Activated CD4-positive, alpha-beta T cell treated with anti-CD3 and anti-CD28 coated beads, Interleukin-10, Interleukin-2, amounts not matched to agents 100 ng/mL and 50 ng/mL, durations not matched to agents 16 hours and 8 hours (primary cell): ENCODE measurements around the gene CARD8.
A peak's percentile ranks its signal among the peaks of the same experiment; 100 is the strongest.
"Not testable (repeated sequence)": the region's sequence is repeated elsewhere in the genome, so short reads cannot be mapped to it uniquely, and the experiment has no call there.

Experiments used
- DNase-seq: peaks from one replicate; pipeline ENCODE4 v3.0.0-alpha.2; 2020

The CARD8 gene

GRCh38 chr19:48258992-48259391 lies 3.3 kb upstream of the CARD8 start:
- not testable (repeated sequence) for DNase-seq

- DNase-seq = peak; percentile 77
Measured at GRCh38 chr19:48258350-48258749, 2.6 kb upstream of the CARD8 start.

GRCh38 chr19:48254529-48254970 lies 1.2 kb downstream of the CARD8 start:
- no peak for DNase-seq

- no peak for DNase-seq
Measured at GRCh38 chr19:48253999-48254398, 1.7 kb downstream of the CARD8 start.

GRCh38 chr19:48252609-48253008 lies 3.1 kb downstream of the CARD8 start:
- no peak for DNase-seq

GRCh38 chr19:48250290-48251025 lies 5.3 kb downstream of the CARD8 start:
- DNase-seq = no peak

- DNase-seq = peak; percentile 91
Measured at GRCh38 chr19:48249502-48250014, 6.2 kb downstream of the CARD8 start.

GRCh38 chr19:48248081-48248833 lies 7.5 kb downstream of the CARD8 start:
- DNase-seq = peak; percentile 60

- no peak for DNase-seq
Measured at GRCh38 chr19:48247212-48247611, 8.5 kb downstream of the CARD8 start.

GRCh38 chr19:48246101-48246500 lies 9.6 kb downstream of the CARD8 start:
- no peak for DNase-seq

GRCh38 chr19:48244281-48244680 lies 11.4 kb downstream of the CARD8 start:
- peak; percentile 83 for DNase-seq

GRCh38 chr19:48241771-48242170 lies 13.9 kb downstream of the CARD8 start:
- DNase-seq = peak; percentile 47

- no peak for DNase-seq
Measured at GRCh38 chr19:48239582-48240141, 16.1 kb downstream of the CARD8 start.

- DNase-seq = no peak
Measured at GRCh38 chr19:48239120-48239519, 16.6 kb downstream of the CARD8 start.

GRCh38 chr19:48237057-48237456 lies 18.7 kb downstream of the CARD8 start:
- DNase-seq = no peak

- peak; percentile 50 for DNase-seq
Measured at GRCh38 chr19:48230555-48231129, 25.1 kb downstream of the CARD8 start.

- DNase-seq = no peak
Measured at GRCh38 chr19:48221628-48222027, 34.1 kb downstream of the CARD8 start.

- DNase-seq = not testable (repeated sequence)
Measured at GRCh38 chr19:48220784-48221183, 34.9 kb downstream of the CARD8 start.

GRCh38 chr19:48218997-48219396 lies 36.7 kb downstream of the CARD8 start:
- no peak for DNase-seq

GRCh38 chr19:48216933-48217332 lies 38.8 kb downstream of the CARD8 start:
- no peak for DNase-seq

GRCh38 chr19:48213959-48214358 lies 41.8 kb downstream of the CARD8 start:
- no peak for DNase-seq

- DNase-seq = no peak
Measured at GRCh38 chr19:48210005-48210404, 45.7 kb downstream of the CARD8 start.

GRCh38 chr19:48206397-48207093 lies 49.2 kb downstream of the CARD8 start:
- no peak for DNase-seq
